Measurements from ENCODE around the gene TGFBI. TPM values are rescaled to one million over a fixed set of nuclear protein-coding genes. Genes with fewer than 3 reads are reported as not detected.

Gene TGFBI
- total and polyA plus RNA-seq, 9 of the 15 experiments (the other 6 are each of a cell fraction or from before 2014, with no cell fraction given) = 0.05 to 0.62 (median 0.08) TPM; not detected in 6

- TF ChIP-seq, protein P1, sequence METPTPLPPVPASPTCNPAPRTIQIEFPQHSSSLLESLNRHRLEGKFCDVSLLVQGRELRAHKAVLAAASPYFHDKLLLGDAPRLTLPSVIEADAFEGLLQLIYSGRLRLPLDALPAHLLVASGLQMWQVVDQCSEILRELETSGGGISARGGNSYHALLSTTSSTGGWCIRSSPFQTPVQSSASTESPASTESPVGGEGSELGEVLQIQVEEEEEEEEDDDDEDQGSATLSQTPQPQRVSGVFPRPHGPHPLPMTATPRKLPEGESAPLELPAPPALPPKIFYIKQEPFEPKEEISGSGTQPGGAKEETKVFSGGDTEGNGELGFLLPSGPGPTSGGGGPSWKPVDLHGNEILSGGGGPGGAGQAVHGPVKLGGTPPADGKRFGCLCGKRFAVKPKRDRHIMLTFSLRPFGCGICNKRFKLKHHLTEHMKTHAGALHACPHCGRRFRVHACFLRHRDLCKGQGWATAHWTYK (CRISPR knock-in tag; IDR thresholded peaks at IDR 0.05) = no peak
- no peak for TF ChIP-seq MEF2A (IDR thresholded peaks at IDR 0.05; ENCODE audit: control insufficient read depth, low read depth, low read length)
- TF ChIP-seq RBM34 (IDR thresholded peaks at IDR 0.05; ENCODE audit: borderline replicate concordance, insufficient read depth, low read length) = no peak
- peak; percentile 44; the same call in 1 of the 2 replicates for TF ChIP-seq MAFK (IDR thresholded peaks at IDR 0.05; ENCODE audit: low read length)
- TF ChIP-seq, protein P2, sequence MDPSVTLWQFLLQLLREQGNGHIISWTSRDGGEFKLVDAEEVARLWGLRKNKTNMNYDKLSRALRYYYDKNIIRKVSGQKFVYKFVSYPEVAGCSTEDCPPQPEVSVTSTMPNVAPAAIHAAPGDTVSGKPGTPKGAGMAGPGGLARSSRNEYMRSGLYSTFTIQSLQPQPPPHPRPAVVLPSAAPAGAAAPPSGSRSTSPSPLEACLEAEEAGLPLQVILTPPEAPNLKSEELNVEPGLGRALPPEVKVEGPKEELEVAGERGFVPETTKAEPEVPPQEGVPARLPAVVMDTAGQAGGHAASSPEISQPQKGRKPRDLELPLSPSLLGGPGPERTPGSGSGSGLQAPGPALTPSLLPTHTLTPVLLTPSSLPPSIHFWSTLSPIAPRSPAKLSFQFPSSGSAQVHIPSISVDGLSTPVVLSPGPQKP (CRISPR knock-in tag; IDR thresholded peaks at IDR 0.05) = no peak
- TF ChIP-seq TCF7 (IDR thresholded peaks at IDR 0.05; ENCODE audit: borderline replicate concordance) = no peak
- TF ChIP-seq MTA3 (IDR thresholded peaks at IDR 0.05; ENCODE audit: borderline replicate concordance) = no peak
- TF ChIP-seq ZFP1 (CRISPR knock-in tag; IDR thresholded peaks at IDR 0.05) = no peak
- TF ChIP-seq, protein P3, sequence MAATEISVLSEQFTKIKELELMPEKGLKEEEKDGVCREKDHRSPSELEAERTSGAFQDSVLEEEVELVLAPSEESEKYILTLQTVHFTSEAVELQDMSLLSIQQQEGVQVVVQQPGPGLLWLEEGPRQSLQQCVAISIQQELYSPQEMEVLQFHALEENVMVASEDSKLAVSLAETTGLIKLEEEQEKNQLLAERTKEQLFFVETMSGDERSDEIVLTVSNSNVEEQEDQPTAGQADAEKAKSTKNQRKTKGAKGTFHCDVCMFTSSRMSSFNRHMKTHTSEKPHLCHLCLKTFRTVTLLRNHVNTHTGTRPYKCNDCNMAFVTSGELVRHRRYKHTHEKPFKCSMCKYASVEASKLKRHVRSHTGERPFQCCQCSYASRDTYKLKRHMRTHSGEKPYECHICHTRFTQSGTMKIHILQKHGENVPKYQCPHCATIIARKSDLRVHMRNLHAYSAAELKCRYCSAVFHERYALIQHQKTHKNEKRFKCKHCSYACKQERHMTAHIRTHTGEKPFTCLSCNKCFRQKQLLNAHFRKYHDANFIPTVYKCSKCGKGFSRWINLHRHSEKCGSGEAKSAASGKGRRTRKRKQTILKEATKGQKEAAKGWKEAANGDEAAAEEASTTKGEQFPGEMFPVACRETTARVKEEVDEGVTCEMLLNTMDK (IDR thresholded peaks at IDR 0.05; ENCODE audit: borderline replicate concordance, insufficient read depth, low read depth, low read length, poor library complexity, severe bottlenecking) = no peak
- TF ChIP-seq ZNF311 (CRISPR knock-in tag; IDR thresholded peaks at IDR 0.05) = no peak
- TF ChIP-seq ZNF316 (IDR thresholded peaks at IDR 0.05) = peak; percentile 70
- no peak for TF ChIP-seq ZNF121 (CRISPR knock-in tag; conservative IDR thresholded peaks at IDR 0.05)
- TF ChIP-seq CBFA2T3 (IDR thresholded peaks at IDR 0.05) = no peak
- no peak for TF ChIP-seq CXXC5 (CRISPR knock-in tag; IDR thresholded peaks at IDR 0.05)
These were observed 37.4 kb upstream of the TGFBI start (continued) for GRCh38 chr5:135991429-135991828.
